Motor neuron (in vitro differentiated cells): ENCODE results near the gene TPRG1L. TPM values are rescaled to one million over a fixed set of nuclear protein-coding genes. Genes with fewer than 3 reads are reported as not detected.

Source experiments
- ATAC-seq, 8 experiments: fragments of 200-7000 bp; cut with Tn5 transposase; replicated peaks in 6 of 8; 2 replicates each; pipeline ENCODE4 v1.8.0; 2021; ENCODE audit warnings: mild to moderate bottlenecking in 8 of 8, moderate library complexity in 8 of 8
- H3K27ac ChIP-seq, 2 donors: fragments of 250-450 bp; sonication (Bioruptor Pico); 2 replicates each; pipeline ENCODE4 v1.9.0; 2021; ENCODE audit warnings: antibody characterized with exemption in 2 of 2, mild to moderate bottlenecking in 2 of 2, moderate library complexity in 1 of 2
- H3K4me1 ChIP-seq, 2 donors: fragments of 250-450 bp; sonication (Bioruptor Pico); replicated peaks in 1 of 2; 2 replicates each; pipeline ENCODE4 v1.6.1; 2021; ENCODE audit warnings: antibody characterized with exemption in 2 of 2, mild to moderate bottlenecking in 2 of 2, moderate library complexity in 1 of 2
- H3K4me3 ChIP-seq, 5 donors: fragments of 250-450 bp; sonication (Bioruptor Pico); 2 replicates each; pipeline ENCODE4 v1.9.0; 2021; ENCODE audit warnings: antibody characterized with exemption in 5 of 5, mild to moderate bottlenecking in 5 of 5, moderate library complexity in 4 of 5
- WGBS, 10 experiments: fragments of 450-650 bp; shearing (Covaris generic); methylation state at CpG; one replicate each; pipeline ENCODE4 v1.0.0; 2022; 5-methylcytosine and 5-hydroxymethylcytosine counted together
- in situ Hi-C, 9 experiments: fragments of 400-800 bp; cut with MboI; loops; one replicate each; pipeline ENCODE4 v1.15.0; 2021; ENCODE audit warnings: low sequenced_read_pairs in 9 of 9, low pct_unique_long_range_greater_than_20kb in 2 of 9; ENCODE audit not compliant: unreplicated experiment in 9 of 9
- total RNA-seq, 8 experiments: library from RNA; unstranded; fragments of 300-600 nt; gene quantifications; 2 replicates each; pipeline versions ENCODE4 v1.2.3 to v1.2.4, GENCODE V29; 2022

TPRG1L gene
- total RNA-seq, 8 experiments from 2014 or later, result 12.6 to 36.3 (median 25.7) TPM

- ATAC-seq, result peak in 4 of 8 experiments; percentile 11 to 48 (median 26)
- 0 to 86% (median 40%) methylated on average over 1 to 14 of the region's 23 CpGs; no CpG with 5 or more reads in 5 of the 10 experiments for WGBS, 10 experiments
- in situ Hi-C loops, result no loop called here
- peak overlapping the region; percentile 5 to 42 for H3K27ac ChIP-seq
- no peak overlapping the region for H3K4me3 ChIP-seq
- H3K4me1 ChIP-seq, result peaks cover 47 to 51% of the 10 kb centered on the region in 2 donors
These were observed 17.8 kb upstream of the TPRG1L start for GRCh38 chr1:3606779-3607702.

DNA sequence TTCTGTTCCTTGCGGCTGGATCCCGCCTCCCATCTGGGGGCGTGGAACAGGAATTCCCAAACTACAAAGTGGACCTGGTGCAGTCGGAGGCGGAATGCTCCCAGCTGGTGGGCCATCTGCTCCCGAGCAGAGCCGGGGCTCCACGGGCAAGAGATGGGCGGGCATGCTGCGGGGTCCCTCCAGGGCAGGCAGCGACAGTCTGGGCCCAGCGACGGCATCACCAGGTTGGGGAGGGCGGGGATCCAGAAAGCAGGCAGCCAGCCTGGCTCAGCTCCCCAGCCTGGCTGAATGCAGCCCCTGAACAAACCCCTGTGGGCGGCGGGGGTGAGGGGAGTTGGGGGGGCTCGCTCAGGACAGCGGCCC, 17.1 kb upstream of the TPRG1L start:
- Histone ChIP-seq H3K27ac (peak overlapping the region in 1 of 2 donors; percentile 5), H3K4me3 (no peak overlapping the region), H3K4me1 (peaks cover 47 to 51% of the 10 kb centered on the region in 2 donors)
- WGBS, 10 experiments, result 10 to 83% (median 41%) methylated on average over 1 to 5 of the region's 18 CpGs; no CpG with 5 or more reads in 6 of the 10 experiments
- in situ Hi-C loops, result no loop called here
- ATAC-seq, result peak in 3 of 8 experiments; percentile 22 to 37 (median 27)

DNA sequence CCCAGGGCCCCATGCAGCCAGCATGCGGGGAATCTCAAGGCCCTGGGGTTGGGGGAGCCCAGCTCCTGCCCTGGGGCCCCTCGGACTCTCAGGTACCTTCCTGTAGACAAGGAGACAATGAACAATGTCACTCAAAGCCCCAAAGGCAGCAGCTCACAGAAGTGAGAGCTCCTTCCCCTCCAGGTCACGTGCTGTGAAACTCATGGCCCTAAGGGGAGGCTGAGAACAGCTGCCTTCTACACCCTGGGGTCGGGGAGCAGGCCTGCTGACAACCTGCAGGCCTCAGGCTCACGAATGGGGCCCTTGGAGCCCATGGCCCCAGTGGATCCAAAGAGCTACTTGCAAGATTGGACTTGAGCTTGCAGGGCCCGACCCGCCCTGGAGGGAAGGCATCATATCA, 16.7 kb upstream of the TPRG1L start:
- Histone ChIP-seq H3K4me1 (peaks cover 47 to 51% of the 10 kb centered on the region in 2 donors), H3K27ac (peak overlapping the region in 1 of 2 donors; percentile 5), H3K4me3 (no peak overlapping the region)
- in situ Hi-C loops, result no loop called here
- WGBS, 10 experiments, result 33 to 80% (median 61%) methylated on average over 1 to 4 of the region's 7 CpGs; no CpG with 5 or more reads in 5 of the 10 experiments
- no peak for ATAC-seq

GRCh38 chr1:3609016-3609768, 15.6 kb upstream of the TPRG1L start:
- WGBS, 10 experiments, result 42 to 95% (median 80%) methylated on average over 3 to 15 of the region's 22 CpGs; no CpG with 5 or more reads in 3 of the 10 experiments
- no peak for ATAC-seq
- Histone ChIP-seq H3K4me1 (peaks cover 47 to 51% of the 10 kb centered on the region in 2 donors), H3K4me3 (no peak overlapping the region), H3K27ac (peak overlapping the region in 1 of 2 donors; percentile 6)
- in situ Hi-C loops, result no loop called here

DNA sequence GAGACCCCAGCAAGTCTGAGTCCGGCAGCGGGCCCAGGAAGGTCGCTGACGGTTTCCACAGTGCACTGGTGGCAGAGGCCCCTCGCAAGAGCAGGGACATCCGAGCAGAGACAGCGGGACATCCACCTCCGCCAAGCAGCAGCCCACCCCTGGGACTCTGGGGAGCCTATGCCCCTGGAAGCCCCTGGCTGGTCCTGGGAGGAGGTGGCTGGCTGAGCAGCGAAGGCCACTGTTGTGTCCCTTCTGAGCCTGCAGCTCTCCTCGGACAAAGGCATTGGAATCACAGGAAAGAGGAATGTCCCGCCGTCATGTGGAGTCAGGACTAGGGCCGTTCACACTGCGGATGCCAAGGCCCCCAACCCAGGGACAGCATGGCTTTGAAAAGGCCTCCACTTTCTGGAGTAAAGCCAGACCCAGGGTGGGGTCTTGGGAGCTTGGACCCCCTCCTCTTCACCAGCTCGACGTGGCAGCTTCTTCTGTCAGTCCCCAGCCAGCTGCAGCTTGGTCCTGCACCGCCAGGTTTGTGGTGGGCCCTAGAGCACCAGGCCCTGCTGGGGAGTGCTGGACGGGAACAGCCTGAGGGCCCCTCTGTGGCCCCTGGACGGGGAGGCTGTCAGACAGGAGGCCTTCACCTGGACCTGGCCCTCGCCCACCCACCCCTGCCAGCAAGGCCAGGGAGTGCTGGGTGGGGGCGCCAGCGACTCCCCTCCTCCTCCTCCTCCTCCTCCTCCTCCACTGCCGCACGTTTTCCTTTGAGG, 14.9 kb upstream of the TPRG1L start:
- peak overlapping the region in 1 of 5 donors; percentile 38 for H3K4me3 ChIP-seq
- in situ Hi-C loops, result no loop called here
- H3K27ac ChIP-seq, result peak overlapping the region; percentile 4
- WGBS, 10 experiments, result 46 to 83% (median 55%) methylated on average over 1 to 13 of the region's 24 CpGs; no CpG with 5 or more reads in 5 of the 10 experiments
- ATAC-seq, result peak in 1 of 8 experiments; percentile 3
- H3K4me1 ChIP-seq, result peaks cover 52 to 58% of the 10 kb centered on the region in 2 donors

DNA sequence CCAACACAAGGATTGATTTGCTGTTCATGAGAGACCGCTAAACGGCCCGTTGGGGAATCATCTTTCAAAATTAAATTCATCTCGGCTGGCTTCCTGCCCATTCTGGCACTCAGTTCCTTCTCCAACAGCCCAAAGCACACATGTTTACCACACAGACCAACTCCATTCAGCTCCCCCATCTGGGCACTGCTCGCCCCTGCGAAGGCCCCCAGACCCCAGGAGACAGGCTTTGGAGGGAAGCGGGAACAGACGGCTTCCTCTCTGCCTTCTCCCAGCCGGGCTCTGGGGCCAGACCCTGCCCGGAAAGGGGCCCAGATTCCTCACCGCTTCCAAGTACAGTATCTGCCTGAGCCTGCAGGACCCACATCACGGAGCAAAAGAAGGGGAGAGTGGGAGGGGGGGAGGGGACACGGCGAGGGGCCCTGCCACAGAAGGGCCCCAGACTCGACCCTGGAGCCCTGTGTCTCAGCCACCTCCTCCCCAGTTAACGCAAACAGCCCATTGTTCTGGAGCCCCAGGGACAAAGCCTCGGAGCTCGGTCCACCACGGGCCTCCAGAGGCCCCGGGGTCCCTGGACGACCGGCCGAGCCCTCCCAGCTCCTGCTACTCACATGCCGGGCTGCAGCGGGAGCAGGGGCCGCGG, 14.2 kb upstream of the TPRG1L start:
- H3K4me1 ChIP-seq, result peaks cover 53 to 60% of the 10 kb centered on the region in 2 donors
- peak overlapping the region; percentile 20 to 38 (median 25) for H3K4me3 ChIP-seq
- in situ Hi-C loops, result no loop called here
- 0 to 4% (median 2%) methylated on average over 1 to 20 of the region's 27 CpGs; no CpG with 5 or more reads in 5 of the 10 experiments for WGBS, 10 experiments
- ATAC-seq, result peak in 6 of 8 experiments; percentile 7 to 33 (median 11)
- no peak overlapping the region for H3K27ac ChIP-seq

GRCh38 chr1:3611170-3612019, 13.4 kb upstream of the TPRG1L start, which contains the start of gene MEGF6:
Gene MEGF6, minus strand, starts transcription at chr1:3611508. Its CDS starts 240 bp downstream, at chr1:3611268.
- peak within 1 kb of the TSS; percentile 20 to 38 (median 25) for H3K4me3 ChIP-seq
- peak; percentile 57 to 82 (median 66) for ATAC-seq
- H3K27ac ChIP-seq, result no peak within 1 kb of the TSS
- in situ Hi-C loops, result no loop called here
- peaks cover 53 to 60% of the 10 kb centered on the region in 2 donors for H3K4me1 ChIP-seq
- 0 to 3% (median 1%) methylated on average over 9 to 13 of the region's 87 CpGs; no CpG with 5 or more reads in 7 of the 10 experiments for WGBS, 10 experiments

DNA sequence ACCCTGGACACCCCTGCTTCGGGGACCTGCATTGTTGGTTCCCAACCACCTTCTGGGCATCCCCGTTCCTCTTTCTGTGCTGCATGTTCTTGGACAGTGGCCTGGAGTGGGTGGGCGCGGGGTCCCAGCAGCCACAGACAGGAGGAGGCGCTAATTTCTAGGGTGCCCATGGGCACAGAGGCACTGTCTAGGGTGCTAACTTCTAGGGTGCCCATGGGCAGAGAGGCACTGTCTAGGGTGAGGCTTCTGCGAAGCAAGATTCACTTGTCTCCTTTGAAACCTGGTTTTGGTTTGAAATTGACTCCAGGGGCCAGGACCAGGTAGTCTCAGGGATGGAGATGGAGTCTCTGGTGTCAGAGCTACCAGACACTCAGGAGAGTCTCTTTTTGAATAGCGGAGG, 12.7 kb upstream of the TPRG1L start:
- no peak for ATAC-seq
- Histone ChIP-seq H3K4me3 (no peak overlapping the region), H3K27ac (no peak overlapping the region), H3K4me1 (peaks cover 46 to 53% of the 10 kb centered on the region in 2 donors)
- 17 to 100% (median 71%) methylated on average over 1 to 6 of the region's 7 CpGs; no CpG with 5 or more reads in 2 of the 10 experiments for WGBS, 10 experiments
- in situ Hi-C loops, result no loop called here

- Histone ChIP-seq H3K4me1 (peaks cover 28 to 37% of the 10 kb centered on the region in 2 donors), H3K27ac (no peak overlapping the region), H3K4me3 (no peak overlapping the region)
- in situ Hi-C loops, result no loop called here
- no peak for ATAC-seq
- 24 to 60% (median 44%) methylated on average over 2 to 16 of the region's 20 CpGs for WGBS, 10 experiments
These were observed 9.8 kb upstream of the TPRG1L start for GRCh38 chr1:3614755-3615742.

GRCh38 chr1:3616861-3617260, 8.0 kb upstream of the TPRG1L start:
- 31 to 75% (median 60%) methylated on average over 1 to 2 of the region's 9 CpGs; no CpG with 5 or more reads in 6 of the 10 experiments for WGBS, 10 experiments
- Histone ChIP-seq H3K4me3 (no peak overlapping the region), H3K4me1 (peaks cover 25 to 38% of the 10 kb centered on the region in 2 donors), H3K27ac (no peak overlapping the region)
- no peak for ATAC-seq
- in situ Hi-C loops, result no loop called here
